ENCODE measurements around the gene IP6K1.
"Not testable (repeated sequence)": the region's sequence is repeated elsewhere in the genome, so short reads cannot be mapped to it uniquely, and the experiment has no call there.

Gene IP6K1

GRCh38 chr3:49794431-49794830, 8.1 kb upstream of the IP6K1 start:
- DNase-seq (ENCODE audit: low read depth in 2 of 2), result no peak

- no peak for DNase-seq (ENCODE audit: low read depth in 2 of 2)
These were observed 7.2 kb upstream of the IP6K1 start for GRCh38 chr3:49793486-49794085.

DNA sequence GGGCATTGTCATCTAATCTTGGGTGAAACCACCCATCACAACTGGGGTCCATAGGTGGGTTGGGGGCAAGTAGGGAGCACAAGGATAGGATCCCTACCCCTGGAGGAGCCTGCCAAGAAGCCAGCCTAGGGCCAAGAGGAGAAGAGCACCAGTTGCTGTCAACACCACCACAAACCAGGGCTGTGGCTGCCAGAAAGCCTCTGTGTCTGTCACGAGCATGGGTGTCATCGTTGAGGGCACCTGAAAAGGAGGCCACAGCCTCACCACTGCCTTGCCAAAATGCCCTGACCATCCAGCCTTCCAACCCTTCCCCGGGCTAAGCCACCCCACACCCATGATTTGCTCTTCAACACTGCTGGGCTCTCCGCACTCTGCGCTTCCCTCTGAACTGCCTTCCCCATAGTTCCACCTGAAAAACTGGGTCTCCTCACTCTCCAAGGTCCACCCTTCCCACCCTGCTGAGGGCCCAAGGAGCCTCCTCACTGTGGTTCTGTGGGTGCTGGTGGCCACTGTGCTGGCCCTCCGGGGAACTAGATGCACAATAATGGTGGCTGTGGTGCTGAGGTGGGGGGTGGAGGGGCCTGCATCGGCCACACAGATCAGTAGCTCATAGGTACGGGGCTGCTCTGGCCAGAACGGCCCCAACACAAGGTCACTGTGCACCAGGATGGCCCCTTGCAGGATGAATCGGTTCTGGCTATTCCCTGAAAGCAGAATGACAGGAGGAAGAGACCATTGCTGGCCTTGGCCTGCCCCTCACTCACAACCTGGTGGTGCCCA, 6.2 kb upstream of the IP6K1 start:
- no peak for DNase-seq (ENCODE audit: low read depth in 2 of 2)

DNA sequence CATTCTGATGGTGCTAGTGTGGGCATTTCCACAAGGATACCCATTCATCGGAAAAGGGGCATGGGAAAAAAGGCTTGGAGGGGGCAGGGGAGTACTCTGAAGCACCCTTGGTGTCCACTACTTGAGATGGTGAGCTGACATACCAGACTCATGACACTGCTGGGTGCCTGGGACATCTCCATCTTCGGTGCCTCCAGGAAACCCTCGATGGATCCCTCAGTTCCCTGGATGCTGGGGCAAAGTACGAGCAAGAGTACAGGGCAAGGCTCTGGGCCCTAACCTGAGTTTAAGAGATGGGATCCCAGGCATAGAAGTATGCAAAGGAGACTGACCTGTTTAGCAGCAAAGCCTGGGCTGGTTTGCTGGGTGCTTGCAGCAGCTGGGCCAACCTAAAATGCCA, 5.2 kb upstream of the IP6K1 start:
- no peak for DNase-seq (ENCODE audit: low read depth in 2 of 2)

GRCh38 chr3:49790626-49791411, 4.5 kb upstream of the IP6K1 start:
- no peak for DNase-seq (ENCODE audit: low read depth in 2 of 2)

- DNase-seq (ENCODE audit: low read depth in 2 of 2), result no peak
These were observed 1.7 kb upstream of the IP6K1 start for GRCh38 chr3:49788056-49788455.

- DNase-seq (ENCODE audit: low read depth in 2 of 2), result no peak
These were observed 1.2 kb upstream of the IP6K1 start for GRCh38 chr3:49787536-49787935.

GRCh38 chr3:49787182-49787464, 781 bp upstream of the IP6K1 start:
- no peak for DNase-seq (ENCODE audit: low read depth in 2 of 2)

DNA sequence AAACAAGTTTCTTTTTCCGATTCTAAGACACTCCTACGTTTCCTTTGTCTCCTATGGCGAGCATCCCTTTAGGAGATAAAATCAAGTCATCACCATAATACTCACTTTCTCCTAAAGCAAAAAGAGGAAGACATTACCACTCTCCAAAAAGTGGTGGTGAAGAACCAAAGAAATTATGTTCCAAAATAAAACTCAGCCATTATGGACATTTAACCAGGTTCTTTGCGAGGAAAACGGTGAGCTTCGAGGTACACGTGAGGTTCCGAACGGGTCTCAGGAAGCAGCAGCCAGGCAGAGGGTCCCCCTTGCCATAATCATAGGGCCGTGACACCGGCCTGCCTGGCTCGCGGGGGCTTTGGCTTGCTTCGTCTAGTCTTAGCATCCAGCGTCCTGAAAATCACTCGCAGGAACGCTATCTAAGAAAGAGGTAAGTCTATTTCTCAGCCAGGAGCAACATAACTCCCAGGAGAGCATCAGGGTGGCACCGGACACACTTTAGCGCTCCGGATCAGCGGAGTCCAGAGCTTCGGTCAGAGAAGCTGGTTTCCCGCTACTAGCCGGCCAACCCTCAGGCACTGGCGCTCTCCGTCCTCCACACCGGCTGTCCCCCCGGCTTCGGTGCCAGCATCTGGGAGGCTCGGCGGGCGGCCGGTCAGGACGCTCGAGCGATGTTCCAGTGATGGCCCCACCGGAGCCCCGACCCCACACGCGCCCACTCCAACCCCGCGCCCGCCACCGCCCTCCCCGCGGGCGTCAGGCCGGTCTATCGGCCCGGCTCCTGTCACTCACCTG, 581 bp downstream of the IP6K1 start:
- DNase-seq (ENCODE audit: low read depth in 2 of 2), result peak in 1 of 2 donors; percentile 10

DNA sequence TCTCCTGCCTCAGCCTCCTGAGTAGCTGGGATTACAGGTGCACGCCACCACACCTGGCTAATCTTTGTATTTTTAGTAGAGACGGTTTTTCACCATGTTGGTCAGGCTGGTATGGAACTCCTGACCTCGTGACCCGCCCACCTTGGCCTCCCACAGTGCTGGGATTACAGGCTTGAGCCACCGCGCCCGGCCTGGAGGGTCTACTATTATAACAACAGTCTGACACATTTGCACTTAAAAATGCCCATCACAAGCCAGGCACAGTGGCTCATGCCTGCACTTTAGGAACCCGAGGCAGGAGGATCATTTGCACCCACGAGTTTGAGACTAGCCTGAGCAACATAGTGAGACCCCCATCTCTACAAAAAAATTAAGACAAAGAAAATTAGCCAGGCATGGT, 4.1 kb downstream of the IP6K1 start:
- not testable (repeated sequence) for DNase-seq (ENCODE audit: low read depth in 2 of 2)

GRCh38 chr3:49781415-49782199, 4.7 kb downstream of the IP6K1 start:
- no peak for DNase-seq (ENCODE audit: low read depth in 2 of 2)

DNA sequence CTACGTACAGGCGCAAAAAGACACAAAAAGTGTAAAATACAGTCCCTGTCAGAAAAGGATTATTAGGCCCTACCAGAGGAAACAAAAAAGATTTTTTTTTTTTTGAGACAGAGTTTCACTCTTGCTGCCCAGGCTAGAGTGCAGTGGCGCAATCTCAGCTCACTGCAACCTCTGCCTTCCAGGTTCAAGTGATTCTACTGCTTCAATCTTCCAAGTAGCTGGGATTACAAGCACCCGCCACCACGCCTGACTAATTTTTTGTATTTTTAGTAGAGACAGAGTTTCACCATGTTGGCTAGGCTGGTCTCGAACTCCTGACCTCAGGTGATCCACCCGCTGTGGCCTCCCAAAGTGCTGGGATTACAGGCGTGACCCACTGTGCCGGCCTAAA, 5.4 kb downstream of the IP6K1 start:
- not testable (repeated sequence) for DNase-seq (ENCODE audit: low read depth in 2 of 2)

DNA sequence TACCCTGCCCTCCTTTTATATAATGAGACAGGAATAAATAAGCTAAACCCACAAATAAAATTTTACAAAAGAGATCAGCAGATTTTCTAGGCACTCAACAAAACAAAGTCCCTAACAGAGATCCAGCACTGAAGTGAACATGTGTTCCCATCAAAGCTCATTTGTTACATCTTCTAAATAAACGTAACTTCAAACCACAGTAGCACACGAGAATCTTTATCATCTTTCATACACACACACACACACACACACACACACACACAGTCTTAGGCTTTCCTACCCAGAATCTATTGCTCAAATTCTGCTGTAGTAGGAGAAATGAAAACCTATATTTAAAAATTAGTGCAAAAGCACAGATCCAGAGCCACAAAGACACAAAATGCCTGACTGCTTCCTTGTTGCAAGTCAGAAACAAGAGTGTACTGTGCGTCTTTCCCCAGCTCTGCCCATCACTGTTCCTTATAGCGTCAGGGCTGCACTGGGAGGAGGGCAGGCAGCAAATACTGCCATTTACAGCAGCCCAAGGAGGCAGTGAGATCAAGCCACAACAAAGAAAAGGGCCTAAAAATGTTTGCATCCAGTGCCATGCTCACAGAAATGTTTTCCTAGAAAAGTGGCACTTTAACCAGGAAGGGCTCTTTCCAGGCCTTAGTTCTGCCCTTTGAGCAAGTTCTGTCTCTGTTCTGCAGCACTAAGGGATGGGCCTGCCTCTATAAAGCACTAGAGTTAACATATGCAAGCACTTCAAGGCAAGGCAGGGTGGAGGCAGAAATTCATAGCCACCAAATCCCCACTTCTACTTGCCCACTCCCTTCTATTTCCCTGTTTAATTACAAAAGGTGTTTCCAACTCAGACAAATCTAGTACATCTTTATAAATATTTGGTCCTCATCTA, 6.0 kb downstream of the IP6K1 start:
- no peak for DNase-seq (ENCODE audit: low read depth in 2 of 2)

DNA sequence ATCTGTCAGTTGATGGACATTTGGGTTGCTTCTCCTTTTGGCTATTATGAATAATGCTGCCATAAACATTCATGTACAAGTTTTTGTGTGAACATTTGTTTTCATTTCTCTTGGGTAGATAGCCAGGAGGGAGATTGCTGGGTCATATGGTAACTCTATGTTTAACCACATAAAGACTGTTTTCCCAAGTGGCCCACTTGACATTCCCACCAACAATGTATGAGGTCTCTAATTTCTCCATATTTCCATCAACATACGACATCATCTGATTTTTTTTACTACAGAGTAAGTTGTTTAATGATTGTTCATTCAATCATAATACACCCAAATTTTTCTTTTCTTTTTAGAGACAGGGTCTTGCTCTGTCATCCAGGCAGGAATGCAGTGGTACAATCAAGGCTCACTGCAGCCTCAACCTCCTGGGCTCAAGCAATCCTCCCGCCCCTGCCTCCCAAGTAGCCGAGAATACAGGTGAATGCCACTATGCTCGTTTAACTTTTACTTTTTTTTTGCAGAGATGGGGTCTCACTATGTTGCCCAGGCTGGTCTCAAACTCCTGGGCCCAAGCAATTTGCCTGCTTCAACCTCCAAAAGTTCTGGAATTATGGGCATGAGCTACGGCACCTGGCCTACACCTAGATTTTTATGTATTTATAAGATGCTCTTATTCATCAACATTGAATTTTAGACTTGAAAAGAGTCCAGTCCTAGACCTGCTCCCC, 6.8 kb downstream of the IP6K1 start:
- no peak for DNase-seq (ENCODE audit: low read depth in 2 of 2)

- DNase-seq (ENCODE audit: low read depth in 2 of 2), result not testable (repeated sequence)
These were observed 10.2 kb downstream of the IP6K1 start for GRCh38 chr3:49776101-49776500.

DNA sequence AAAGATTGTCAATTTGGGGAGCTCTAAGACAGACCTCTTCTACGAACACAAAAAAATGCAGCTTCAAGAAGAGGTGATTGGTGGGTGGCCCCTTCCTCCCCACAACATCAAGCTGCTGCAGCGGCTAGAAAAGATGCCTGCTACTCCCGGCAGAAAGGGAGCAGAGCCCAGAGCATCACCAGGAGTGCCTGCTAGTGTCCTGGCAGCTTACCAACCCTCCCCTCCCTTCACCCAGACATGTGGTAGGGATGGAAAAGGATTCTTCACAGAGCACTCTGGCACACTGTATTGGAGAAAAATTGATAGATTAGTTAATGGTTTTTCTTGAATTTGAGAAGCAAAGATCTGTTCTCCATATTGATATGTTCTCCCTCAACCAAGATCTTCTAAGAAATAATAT, 10.8 kb downstream of the IP6K1 start:
- DNase-seq (ENCODE audit: low read depth in 2 of 2), result no peak

- no peak for DNase-seq (ENCODE audit: low read depth in 2 of 2)
These were observed 13.6 kb downstream of the IP6K1 start for GRCh38 chr3:49772703-49773102.

DNA sequence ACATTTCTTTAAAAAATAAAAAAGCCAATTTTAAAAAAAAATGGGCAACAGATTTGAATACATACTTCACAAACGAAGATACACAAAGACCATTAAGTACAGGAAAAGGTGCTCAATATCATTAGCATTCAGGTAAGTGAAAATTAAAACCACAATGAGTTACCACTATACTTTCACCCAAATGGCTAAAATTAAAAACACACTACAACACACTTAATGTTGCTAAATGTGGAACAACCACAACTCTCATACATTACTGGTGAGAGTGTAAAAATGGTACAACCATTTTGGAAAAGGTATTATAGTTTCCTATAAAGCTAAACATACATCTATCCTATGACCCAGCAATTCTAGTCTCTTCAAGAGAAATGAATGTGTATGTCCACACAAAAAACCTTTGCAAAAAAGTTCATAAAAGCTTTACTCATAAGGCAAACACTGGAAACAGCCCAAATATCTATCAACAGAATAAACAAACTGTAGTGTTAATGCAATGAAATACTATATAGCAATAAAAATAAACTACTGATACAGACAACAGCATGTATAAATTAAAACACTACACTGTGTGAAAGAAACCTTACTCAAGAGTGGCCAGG, 14.9 kb downstream of the IP6K1 start:
- DNase-seq (ENCODE audit: low read depth in 2 of 2), result no peak

DNA sequence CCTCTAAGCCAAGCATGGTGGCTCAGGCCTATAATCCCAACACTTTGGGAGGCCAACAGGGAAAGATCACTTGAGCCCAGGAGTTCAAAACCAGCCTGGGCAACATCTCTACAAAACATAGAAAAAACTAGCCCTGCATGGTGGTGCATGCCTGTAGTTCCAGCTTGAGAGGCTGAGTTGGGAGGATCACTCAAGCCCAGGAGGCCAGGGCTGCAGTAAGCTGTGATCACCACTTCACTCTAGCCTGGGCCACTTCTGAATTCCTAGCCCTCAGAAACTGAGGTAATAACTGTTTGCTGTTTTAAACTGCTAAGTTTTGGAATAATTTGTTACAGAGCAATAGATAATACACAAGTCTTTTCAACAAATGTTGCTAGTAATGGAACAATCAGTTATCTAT, 16.4 kb downstream of the IP6K1 start:
- DNase-seq (ENCODE audit: low read depth in 2 of 2), result no peak
